ENCODE results near the gene RGS2. TPM values are rescaled to one million over a fixed set of nuclear protein-coding genes. Genes with fewer than 3 reads are reported as not detected.

RGS2 gene
- polyA plus RNA-seq, 4 donors = 100 to 573 (median 352) TPM

Other genes with a start within 250 kb of the RGS2 start
- 10 to 100 TPM in 3 of 4 donors, 1 to 10 TPM in 1; 3.4 to 31.6 (median 19.8) TPM for gene RGS1, start 233.3 kb upstream of the RGS2 start, polyA plus RNA-seq
- 10 to 100 TPM in 2 of 4 donors, 1 to 10 TPM in 2; 3.8 to 14.6 (median 9.2) TPM for gene RGS13, start 172.9 kb upstream of the RGS2 start, polyA plus RNA-seq

All from small intestine (tissue), 4 donors.